Body of pancreas (tissue), 4 donors: ENCODE measurements around the gene TNFRSF8. TPM values are rescaled to one million over a fixed set of nuclear protein-coding genes. Genes with fewer than 3 reads are reported as not detected.

Source experiments
- ATAC-seq: fragments of 150-250 bp; one replicate; pipeline ENCODE4 v1.9.1; 2016
- DNase-seq, 4 donors: peaks; one replicate each; pipeline ENCODE4 v3.0.0-alpha.2; 2019
- H3K27ac ChIP-seq, 4 donors: fragments of 200-600 bp; sonication (generic); 1 replicate in 3 of 4; 2 replicates in 1 of 4; pipeline versions ENCODE4 v1.5.1 to v1.6.1; 2016 to 2019; ENCODE audit warnings: mild to moderate bottlenecking in 1 of 4, mixed read lengths in 1 of 4, moderate library complexity in 1 of 4
- H3K27me3 ChIP-seq, 2 donors: fragments of 200-600 bp; sonication (generic); one replicate each; pipeline ENCODE4 v1.6.0; 2016; ENCODE audit warnings: mild to moderate bottlenecking in 1 of 2
- H3K36me3 ChIP-seq, 2 donors: fragments of 200-600 bp; sonication (generic); replicated peaks in 1 of 2; 2 replicates each; pipeline ENCODE4 v1.5.1; 2016; ENCODE audit warnings: low read depth in 2 of 2; ENCODE audit not compliant: insufficient read depth in 1 of 2
- H3K4me1 ChIP-seq: fragments of 200-600 bp; sonication (generic); one replicate; pipeline ENCODE4 v1.6.0; 2016
- H3K4me3 ChIP-seq, 2 donors: fragments of 200-600 bp; sonication (generic); 1 replicate in 1 of 2; 2 replicates in 1 of 2; pipeline ENCODE4 v1.5.1; 2016 to 2019
- H3K9me3 ChIP-seq, 3 donors: fragments of 200-600 bp; sonication (generic); 1 replicate in 2 of 3; 2 replicates in 1 of 3; pipeline ENCODE4 v1.5.1; 2016
- CTCF ChIP-seq, 7 experiments: fragments of 450-650 bp in 4 of 7; fragments of 200-600 bp in 3 of 7; sonication (generic) in 3 of 7; IDR thresholded peaks; one replicate each; pipeline ENCODE4 v1.5.1; 2016 to 2019; ENCODE audit warnings: antibody characterized with exemption in 7 of 7
- POLR2A ChIP-seq, 3 donors: fragments of 450-650 bp; IDR thresholded peaks; one replicate each; pipeline ENCODE4 v1.6.1; 2016; ENCODE audit warnings: antibody characterized with exemption in 3 of 3, mild to moderate bottlenecking in 2 of 3
- WGBS, 2 donors: methylation state at CpG; one replicate each; pipeline ENCODE4 v1.1.5; 2017; 5-methylcytosine and 5-hydroxymethylcytosine counted together
- intact Hi-C: fragments of 100-400 bp; cut with DNase I; formaldehyde crosslinking; loops from one replicate; pipeline ENCODE4 v1.15.1; 2023
- total RNA-seq, 2 donors: library from RNA; depleted of rRNA; stranded (reverse); fragments of >200 nt; gene quantifications; one replicate each; pipeline ENCODE4 v1.1.0, GENCODE V29; 2016

The TNFRSF8 gene
- total RNA-seq, 2 donors from 2014 or later: not detected

- TF ChIP-seq POLR2A (IDR thresholded peaks at IDR 0.05) (no peak), CTCF (IDR thresholded peaks at IDR 0.05) (no peak)
- ATAC-seq (no peak), DNase-seq (no peak)
- Histone ChIP-seq H3K27me3 (no peaks in the 10 kb centered on the region), H3K4me3 (no peak overlapping the region), H3K4me1 (no peaks in the 10 kb centered on the region), H3K9me3 (no peaks in the 10 kb centered on the region), H3K27ac (no peak overlapping the region), H3K36me3 (no peaks in the 10 kb centered on the region)
- intact Hi-C loops: no loop called here
- WGBS, 2 donors: 65 to 76% methylated on average over 3 to 4 of the region's 4 CpGs
Observed at GRCh38 chr1:12082988-12083387, 19.9 kb downstream of the TNFRSF8 start.

- no peak for TF ChIP-seq POLR2A (IDR thresholded peaks at IDR 0.05)
- no peak for TF ChIP-seq CTCF (IDR thresholded peaks at IDR 0.05)
- Histone ChIP-seq H3K4me3 (no peak overlapping the region), H3K36me3 (no peaks in the 10 kb centered on the region), H3K27ac (no peak overlapping the region), H3K9me3 (no peaks in the 10 kb centered on the region), H3K27me3 (no peaks in the 10 kb centered on the region), H3K4me1 (no peaks in the 10 kb centered on the region)
- intact Hi-C loops: no loop called here
- no peak for ATAC-seq
- no peak for DNase-seq
- WGBS, 2 donors: 81 to 82% methylated on average over 8 of the region's 8 CpGs
Observed at GRCh38 chr1:12083766-12084165, 20.7 kb downstream of the TNFRSF8 start.

DNA sequence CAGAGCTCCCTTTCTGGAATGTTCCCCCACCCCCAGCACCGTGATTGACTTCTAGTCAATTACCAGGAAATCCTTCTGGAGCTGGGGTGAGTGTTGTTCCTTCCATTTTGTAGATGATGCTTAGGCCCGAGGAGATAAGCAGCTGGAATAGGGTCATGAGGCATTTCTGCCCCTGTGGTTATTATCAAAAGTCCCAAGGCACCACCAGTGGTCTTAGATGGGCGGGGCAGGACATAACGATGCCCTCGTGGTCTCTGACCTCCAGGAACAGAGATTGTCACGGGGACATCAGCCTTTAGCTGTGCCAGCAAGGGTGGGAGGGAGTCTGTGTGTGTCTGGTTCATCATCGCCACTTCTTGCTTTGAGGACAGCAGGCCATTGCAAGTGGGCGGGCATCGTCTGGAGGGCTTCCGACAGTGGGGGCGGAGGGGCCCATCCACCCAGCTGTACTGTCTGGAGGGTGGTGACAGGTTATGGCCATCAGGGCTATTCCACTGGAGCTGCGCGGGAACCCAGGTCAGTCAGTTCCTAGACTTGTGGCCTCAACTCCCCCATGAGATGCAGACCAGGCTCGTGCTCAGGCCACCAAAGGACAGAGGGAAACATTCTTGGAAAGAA lies 22.6 kb downstream of the TNFRSF8 start:
- Histone ChIP-seq H3K27ac (no peak overlapping the region), H3K36me3 (no peaks in the 10 kb centered on the region), H3K4me3 (no peak overlapping the region), H3K9me3 (no peaks in the 10 kb centered on the region), H3K4me1 (no peaks in the 10 kb centered on the region), H3K27me3 (no peaks in the 10 kb centered on the region)
- intact Hi-C loops: no loop called here
- TF ChIP-seq POLR2A (IDR thresholded peaks at IDR 0.05): no peak
- no peak for TF ChIP-seq CTCF (IDR thresholded peaks at IDR 0.05)
- WGBS, 2 donors: 70 to 71% methylated on average over 9 to 11 of the region's 14 CpGs
- DNase-seq (no peak), ATAC-seq (no peak)

- WGBS, 2 donors: 60 to 62% methylated on average over 9 of the region's 9 CpGs
Observed at GRCh38 chr1:12087797-12088314, 24.8 kb downstream of the TNFRSF8 start.

More at GRCh38 chr1:12087797-12088314, 24.8 kb downstream of the TNFRSF8 start:
- intact Hi-C loops: no loop called here
- no peak for ATAC-seq
- Histone ChIP-seq H3K9me3 (no peaks in the 10 kb centered on the region), H3K36me3 (no peaks in the 10 kb centered on the region), H3K4me3 (no peak overlapping the region), H3K4me1 (no peaks in the 10 kb centered on the region), H3K27ac (no peak overlapping the region), H3K27me3 (no peaks in the 10 kb centered on the region)
- no peak for DNase-seq
- TF ChIP-seq POLR2A (IDR thresholded peaks at IDR 0.05) (no peak), CTCF (IDR thresholded peaks at IDR 0.05) (no peak)
